Mucosa of stomach (tissue), 1 donor: Measurements from ENCODE around the gene SFXN5.

Experiments
- H3K27me3 ChIP-seq: one replicate; pipeline ENCODE4 v1.7.0; 2013; ENCODE audit warnings: mild to moderate bottlenecking, low read length; ENCODE audit not compliant: control insufficient read depth, insufficient read depth
- H3K36me3 ChIP-seq: one replicate; pipeline ENCODE4 v1.7.0; 2013; ENCODE audit warnings: low read length; ENCODE audit not compliant: control insufficient read depth, insufficient read depth
- H3K4me1 ChIP-seq: one replicate; pipeline ENCODE4 v1.7.0; 2013; ENCODE audit warnings: mild to moderate bottlenecking, low read length; ENCODE audit not compliant: control insufficient read depth, insufficient read depth
- H3K4me3 ChIP-seq: one replicate; pipeline ENCODE4 v1.7.0; 2013; ENCODE audit warnings: low read length
- H3K9ac ChIP-seq: one replicate; pipeline ENCODE4 v1.7.0; 2013; ENCODE audit warnings: mild to moderate bottlenecking, low read length, moderate library complexity
- H3K9me3 ChIP-seq: one replicate; pipeline ENCODE4 v1.7.0; 2013; ENCODE audit warnings: mild to moderate bottlenecking, low read length, moderate library complexity; ENCODE audit not compliant: control insufficient read depth
- donor health status: Pancreatic carcinoma.

SFXN5 gene

GRCh38 chr2:73032702-73033097 is 38.8 kb downstream of the SFXN5 start:
- Histone ChIP-seq H3K27me3 (no peaks in the 10 kb centered on the region), H3K9me3 (no peaks in the 10 kb centered on the region), H3K36me3 (no peaks in the 10 kb centered on the region), H3K4me3 (peak overlapping the region; percentile 10), H3K9ac (no peak overlapping the region), H3K4me1 (peaks cover 33% of the 10 kb centered on the region)

DNA sequence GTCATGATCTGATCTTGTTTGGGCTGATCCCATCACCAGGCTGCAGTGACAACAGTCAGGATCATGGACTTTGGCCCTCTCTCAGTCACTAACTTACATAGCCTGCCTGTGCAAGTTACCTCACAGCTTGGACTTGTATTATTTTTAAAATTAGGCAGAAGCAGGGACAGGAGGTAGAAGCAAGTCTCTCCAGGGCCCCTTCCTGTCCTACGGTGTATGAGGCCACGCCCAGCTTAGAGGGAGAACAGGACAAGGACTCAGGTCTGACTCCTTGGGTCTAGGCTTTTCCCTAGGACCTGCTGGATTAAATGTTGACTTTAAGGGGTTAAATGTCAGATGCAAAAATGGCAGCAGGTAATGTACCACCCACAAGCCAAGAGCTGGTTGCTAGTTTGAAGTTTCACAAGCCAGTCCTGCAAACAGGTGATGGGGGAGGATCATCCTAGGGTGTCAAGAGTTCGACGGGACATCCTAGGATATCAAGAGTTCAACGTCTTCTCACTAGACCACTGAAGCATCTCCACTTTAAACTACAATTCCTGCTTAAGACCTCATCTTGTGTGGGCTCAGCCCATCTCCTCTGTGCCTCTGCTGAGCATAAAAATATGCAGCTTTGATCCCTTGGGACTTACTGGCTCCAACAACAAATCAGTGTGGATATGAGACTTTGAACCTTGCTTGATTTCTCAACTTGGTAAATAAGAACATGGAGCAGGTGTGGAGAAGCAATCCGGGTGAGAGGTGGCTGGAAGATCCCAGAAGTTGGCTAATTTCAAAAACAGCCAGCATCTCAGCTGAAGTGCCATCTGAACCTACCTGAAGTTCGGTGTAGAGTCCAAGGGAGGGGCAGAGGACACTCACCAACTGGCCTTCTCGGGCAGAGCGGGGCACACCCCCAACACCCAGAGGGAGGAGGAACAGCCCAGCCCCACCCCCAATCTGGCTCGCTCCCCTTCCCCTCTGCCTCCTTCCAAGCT is 39.5 kb downstream of the SFXN5 start:
- H3K4me1 ChIP-seq: peaks cover 33% of the 10 kb centered on the region
- no peaks in the 10 kb centered on the region for H3K27me3 ChIP-seq

DNA sequence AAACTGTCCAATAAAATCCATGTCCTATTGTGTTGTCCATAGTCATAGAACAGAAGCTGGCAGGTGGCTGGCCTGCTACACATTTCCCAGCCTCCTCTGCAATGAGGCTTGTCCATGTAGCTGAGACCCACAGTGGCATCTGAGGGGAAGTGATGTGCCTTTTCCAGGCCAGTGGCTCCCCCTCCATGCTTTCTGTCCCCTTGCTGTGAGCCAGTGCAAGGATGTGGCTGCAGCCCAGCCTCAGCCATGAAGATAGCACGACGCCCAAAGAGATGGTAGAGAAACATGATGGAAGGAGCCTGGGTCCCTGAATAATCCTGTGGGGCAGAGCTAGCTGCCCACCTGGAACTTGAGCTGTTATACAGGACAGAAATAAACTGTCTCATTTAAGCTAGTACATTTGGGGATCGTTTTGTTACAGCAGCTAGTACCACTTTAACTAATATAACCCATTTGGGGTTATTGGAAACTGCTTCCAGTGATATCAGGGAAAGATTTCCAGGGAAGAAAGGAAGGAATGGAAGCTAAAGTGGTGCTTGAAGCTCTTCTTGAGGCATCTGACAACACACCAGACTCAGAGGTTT is 40.3 kb downstream of the SFXN5 start:
- no peaks in the 10 kb centered on the region for H3K36me3 ChIP-seq
- H3K27me3 ChIP-seq: no peaks in the 10 kb centered on the region
- peaks cover 33% of the 10 kb centered on the region for H3K4me1 ChIP-seq
- no peaks in the 10 kb centered on the region for H3K9me3 ChIP-seq
- H3K4me3 ChIP-seq: no peak overlapping the region
- H3K9ac ChIP-seq: no peak overlapping the region

More for the DNA sequence above, 39.5 kb downstream of the SFXN5 start:
- Histone ChIP-seq H3K9ac (no peak overlapping the region), H3K9me3 (no peaks in the 10 kb centered on the region), H3K36me3 (no peaks in the 10 kb centered on the region), H3K4me3 (peak overlapping the region; percentile 10)

- Histone ChIP-seq H3K27me3 (no peaks in the 10 kb centered on the region), H3K9ac (no peak overlapping the region)
These were observed 42.7 kb downstream of the SFXN5 start for GRCh38 chr2:73028841-73029240.

GRCh38 chr2:73027340-73027739 is 44.2 kb downstream of the SFXN5 start:
- H3K4me3 ChIP-seq: no peak overlapping the region
- peaks cover 14% of the 10 kb centered on the region for H3K4me1 ChIP-seq
- H3K9ac ChIP-seq: no peak overlapping the region
- H3K27me3 ChIP-seq: no peaks in the 10 kb centered on the region
- no peaks in the 10 kb centered on the region for H3K36me3 ChIP-seq
- no peaks in the 10 kb centered on the region for H3K9me3 ChIP-seq

More at GRCh38 chr2:73028841-73029240, 42.7 kb downstream of the SFXN5 start:
- Histone ChIP-seq H3K4me3 (no peak overlapping the region), H3K36me3 (no peaks in the 10 kb centered on the region), H3K9me3 (no peaks in the 10 kb centered on the region), H3K4me1 (peaks cover 24% of the 10 kb centered on the region)

- Histone ChIP-seq H3K36me3 (no peaks in the 10 kb centered on the region), H3K4me1 (no peaks in the 10 kb centered on the region), H3K4me3 (no peak overlapping the region), H3K27me3 (no peaks in the 10 kb centered on the region), H3K9me3 (no peaks in the 10 kb centered on the region), H3K9ac (no peak overlapping the region)
These were observed 48.0 kb downstream of the SFXN5 start for GRCh38 chr2:73023497-73023896.

DNA sequence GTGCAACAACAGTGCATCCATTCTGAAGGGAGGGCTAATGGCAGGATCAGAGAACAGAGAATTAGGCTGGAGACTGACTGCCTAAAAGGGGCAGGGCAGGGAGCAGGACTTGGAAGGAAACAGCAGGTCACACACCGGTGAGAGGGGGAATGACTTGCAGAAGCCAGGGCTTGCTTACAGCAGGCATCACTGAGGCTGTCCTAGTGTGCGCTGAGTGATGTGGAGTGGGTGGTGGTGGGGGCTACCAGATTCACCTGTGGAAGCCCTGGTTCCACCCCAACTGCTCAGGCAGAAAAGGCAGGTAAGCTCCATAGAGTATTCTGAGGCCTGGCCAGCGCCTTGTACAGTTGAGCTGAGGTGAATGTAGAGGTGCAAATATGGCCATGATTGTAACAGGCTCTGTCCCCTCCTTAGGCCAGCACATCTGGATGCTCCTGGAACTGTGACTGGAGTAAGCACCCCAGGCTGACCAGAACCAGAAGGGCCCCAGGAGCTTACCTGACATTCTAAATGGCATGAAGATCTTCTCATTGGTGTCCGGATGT is 49.4 kb downstream of the SFXN5 start:
- H3K4me1 ChIP-seq: no peaks in the 10 kb centered on the region
- H3K9ac ChIP-seq: no peak overlapping the region
- no peaks in the 10 kb centered on the region for H3K9me3 ChIP-seq
- H3K4me3 ChIP-seq: no peak overlapping the region
- no peaks in the 10 kb centered on the region for H3K27me3 ChIP-seq
- no peaks in the 10 kb centered on the region for H3K36me3 ChIP-seq

DNA sequence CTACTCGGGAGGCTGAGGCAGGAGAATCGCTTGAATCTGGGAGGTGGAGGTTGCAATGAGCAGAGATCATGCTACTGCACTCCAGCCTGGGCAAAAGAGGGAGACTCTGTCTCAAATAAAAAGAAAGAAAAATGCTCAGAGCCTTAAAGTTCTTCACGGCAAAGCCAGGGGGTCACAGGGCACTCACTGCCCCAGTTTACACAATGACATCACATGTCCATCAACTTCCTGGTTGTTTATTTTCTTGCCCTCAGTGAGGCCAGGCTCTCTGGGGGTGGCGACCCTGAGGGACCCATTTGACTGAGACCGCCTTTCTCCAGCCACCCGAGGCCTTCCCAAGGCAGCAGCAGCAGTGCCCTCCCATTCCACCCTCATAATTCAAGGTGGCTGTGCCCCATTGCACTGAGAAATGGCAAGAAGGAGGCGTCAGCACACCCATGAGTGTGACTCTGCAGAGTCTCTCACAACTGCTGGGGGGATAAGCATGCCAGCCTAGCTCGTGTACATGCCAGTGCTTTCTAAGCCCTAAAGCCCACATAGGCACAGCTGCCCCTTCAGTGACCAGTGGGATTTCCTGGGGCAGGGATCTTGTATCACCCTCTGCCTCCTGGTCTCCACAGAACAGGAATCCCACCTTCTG is 50.0 kb downstream of the SFXN5 start:
- no peaks in the 10 kb centered on the region for H3K4me1 ChIP-seq
- H3K36me3 ChIP-seq: no peaks in the 10 kb centered on the region
- no peak overlapping the region for H3K4me3 ChIP-seq
- H3K9ac ChIP-seq: no peak overlapping the region
- H3K9me3 ChIP-seq: no peaks in the 10 kb centered on the region
- no peaks in the 10 kb centered on the region for H3K27me3 ChIP-seq

- Histone ChIP-seq H3K4me1 (no peaks in the 10 kb centered on the region), H3K9ac (no peak overlapping the region), H3K27me3 (no peaks in the 10 kb centered on the region), H3K9me3 (no peaks in the 10 kb centered on the region), H3K4me3 (no peak overlapping the region), H3K36me3 (no peaks in the 10 kb centered on the region)
These were observed 50.7 kb downstream of the SFXN5 start for GRCh38 chr2:73020657-73021370.

- no peak overlapping the region for H3K9ac ChIP-seq
- no peaks in the 10 kb centered on the region for H3K27me3 ChIP-seq
- H3K9me3 ChIP-seq: no peaks in the 10 kb centered on the region
- H3K4me1 ChIP-seq: no peaks in the 10 kb centered on the region
- no peak overlapping the region for H3K4me3 ChIP-seq
- no peaks in the 10 kb centered on the region for H3K36me3 ChIP-seq
These were observed 51.2 kb downstream of the SFXN5 start for GRCh38 chr2:73020306-73020656.

GRCh38 chr2:73018188-73018825 is 53.2 kb downstream of the SFXN5 start:
- no peaks in the 10 kb centered on the region for H3K4me1 ChIP-seq
- no peak overlapping the region for H3K9ac ChIP-seq
- H3K36me3 ChIP-seq: no peaks in the 10 kb centered on the region
- no peaks in the 10 kb centered on the region for H3K9me3 ChIP-seq
- no peak overlapping the region for H3K4me3 ChIP-seq
- H3K27me3 ChIP-seq: no peaks in the 10 kb centered on the region
